Choroid plexus epithelial cell (primary cell): Measurements from ENCODE around the gene LRRTM3.

Source experiments
- DNase-seq: peaks from one replicate; pipeline ENCODE4 v3.0.0-alpha.2; 2010; ENCODE audit warnings: low read depth
- H3K4me3 ChIP-seq: 2 replicates; pipeline ENCODE4 v1.5.1; 2011; ENCODE audit warnings: low read depth, mild to moderate bottlenecking, control low read depth, low read length, moderate library complexity
- CTCF ChIP-seq: conservative IDR thresholded peaks from 2 replicates; pipeline ENCODE4 v1.5.1; 2011; ENCODE audit warnings: low read depth, mild to moderate bottlenecking, control low read depth, inconsistent platforms, low read length, moderate library complexity

The LRRTM3 gene

DNA sequence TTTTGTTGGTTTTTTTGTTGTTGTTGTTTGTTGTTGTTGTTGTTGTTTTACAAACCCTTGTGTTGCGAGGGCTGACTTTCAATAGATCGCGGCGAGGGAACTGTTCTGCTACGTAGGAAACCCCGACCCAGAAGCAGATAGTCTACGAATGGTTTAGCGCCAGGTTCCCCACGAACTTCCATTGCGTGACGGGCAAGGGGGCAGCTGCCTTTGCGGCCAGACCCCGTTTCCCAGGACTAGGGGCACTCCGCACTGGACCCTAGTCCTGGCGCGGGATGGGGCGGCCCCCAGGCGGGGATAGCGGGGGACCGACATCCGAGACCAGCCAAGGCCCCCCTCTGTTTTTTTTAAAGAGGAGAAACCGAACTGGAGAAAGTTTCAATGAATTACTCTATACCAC lies 119.6 kb downstream of the LRRTM3 start:
- no peak for DNase-seq
- H3K4me3 ChIP-seq = no peak overlapping the region
- TF ChIP-seq CTCF = no peak

DNA sequence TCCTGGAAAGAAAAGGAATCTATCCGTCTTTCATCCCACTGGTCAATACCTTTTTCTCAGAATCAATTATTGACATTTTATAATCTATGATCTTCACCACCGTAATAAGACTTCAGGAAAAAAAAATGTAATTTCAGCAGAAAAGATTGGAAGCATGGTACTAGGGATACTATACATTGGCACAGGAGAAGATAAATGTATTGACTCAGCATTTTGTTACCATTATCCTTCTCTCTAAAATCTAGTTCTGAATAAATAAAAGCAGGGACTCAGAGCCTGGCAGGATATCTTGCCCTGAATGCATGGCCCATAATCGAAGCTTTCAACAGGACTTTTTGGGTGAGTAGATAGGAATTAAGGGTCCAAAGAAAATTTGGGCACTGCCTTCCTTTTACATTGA lies 120.7 kb downstream of the LRRTM3 start:
- no peak for DNase-seq
- no peak for TF ChIP-seq CTCF
- H3K4me3 ChIP-seq = no peak overlapping the region

DNA sequence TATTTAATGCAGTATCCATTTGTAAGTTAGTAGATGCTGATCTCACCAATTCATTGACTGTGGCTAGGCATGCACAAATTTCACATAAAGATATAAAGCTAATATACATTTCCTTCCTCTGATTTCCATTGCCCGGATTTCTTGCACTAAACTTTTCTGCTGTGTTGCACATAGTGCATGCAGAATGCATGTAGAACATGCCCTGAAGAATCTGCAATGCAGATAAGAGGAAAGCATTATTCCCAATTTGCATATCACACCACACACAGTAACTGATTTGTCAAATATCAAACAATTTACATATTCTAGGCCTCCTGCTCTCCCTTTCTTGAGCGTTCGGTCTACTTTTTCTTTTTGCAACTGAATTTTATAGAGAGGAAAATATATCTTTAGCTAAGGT lies 124.2 kb downstream of the LRRTM3 start:
- DNase-seq = no peak
- TF ChIP-seq CTCF = no peak
- H3K4me3 ChIP-seq = no peak overlapping the region

DNA sequence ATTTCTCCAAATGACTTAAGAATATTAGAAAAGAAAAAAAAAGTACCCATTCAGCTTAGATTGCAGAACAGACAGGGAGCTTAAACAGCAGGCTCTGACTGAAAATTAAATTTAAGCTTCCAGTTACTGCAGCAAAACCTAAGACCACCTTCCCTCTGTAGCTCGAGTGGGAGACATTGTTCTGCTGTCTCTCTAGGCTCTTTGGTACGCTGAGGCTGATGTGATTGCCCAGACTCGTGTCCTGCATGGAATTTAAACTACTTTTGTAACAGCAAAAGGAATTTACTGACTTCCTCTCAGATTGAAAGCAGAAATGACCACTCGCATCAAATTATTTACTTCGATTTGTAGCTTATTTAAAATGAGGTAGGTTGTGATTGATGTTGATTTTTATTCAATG lies 124.6 kb downstream of the LRRTM3 start:
- no peak for DNase-seq
- no peak overlapping the region for H3K4me3 ChIP-seq
- TF ChIP-seq CTCF = no peak

DNA sequence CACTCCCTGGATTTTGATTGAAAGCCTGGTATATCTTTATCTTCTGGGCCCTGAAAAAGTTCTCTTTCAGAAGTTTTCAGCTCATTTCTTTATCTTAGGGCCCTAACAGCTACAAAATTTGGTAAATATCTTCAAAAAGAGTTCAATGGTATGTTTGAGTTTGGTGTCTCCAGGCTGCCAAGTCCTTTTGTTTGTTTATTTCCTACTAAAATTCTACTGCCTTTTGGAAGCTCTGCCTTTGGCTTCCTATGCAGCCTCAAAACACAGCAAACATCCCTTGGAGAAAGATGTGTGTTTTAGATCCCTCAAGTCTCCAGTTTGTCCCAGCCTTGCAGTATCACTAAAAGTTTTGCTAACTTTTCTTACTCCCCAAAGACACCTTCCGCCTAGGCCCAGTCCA lies 146.8 kb downstream of the LRRTM3 start:
- no peak for TF ChIP-seq CTCF
- DNase-seq = no peak
- H3K4me3 ChIP-seq = no peak overlapping the region

DNA sequence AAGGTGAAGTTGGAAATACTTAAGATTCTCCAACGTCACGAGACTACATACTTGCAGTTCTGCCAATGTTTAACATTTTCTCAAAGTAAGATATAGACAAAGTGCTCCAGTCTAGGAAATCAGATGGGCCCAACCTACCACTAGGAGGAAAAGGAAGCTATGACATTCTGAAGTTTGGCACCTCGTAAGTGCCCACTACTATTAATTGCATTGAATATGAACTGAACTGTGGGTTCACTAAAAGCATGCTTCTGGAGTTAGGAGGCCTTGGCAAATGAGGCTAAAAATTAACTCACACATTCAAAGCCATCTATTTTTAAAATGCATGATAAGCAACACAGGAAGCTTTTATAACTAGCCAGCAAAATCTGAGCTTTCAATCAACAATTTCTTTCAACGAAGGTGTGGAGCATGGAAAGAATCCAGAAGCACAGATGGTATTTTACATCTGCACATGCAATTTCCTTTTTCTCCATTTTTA lies 149.7 kb downstream of the LRRTM3 start:
- no peak for TF ChIP-seq CTCF
- H3K4me3 ChIP-seq = no peak overlapping the region
- DNase-seq = no peak

DNA sequence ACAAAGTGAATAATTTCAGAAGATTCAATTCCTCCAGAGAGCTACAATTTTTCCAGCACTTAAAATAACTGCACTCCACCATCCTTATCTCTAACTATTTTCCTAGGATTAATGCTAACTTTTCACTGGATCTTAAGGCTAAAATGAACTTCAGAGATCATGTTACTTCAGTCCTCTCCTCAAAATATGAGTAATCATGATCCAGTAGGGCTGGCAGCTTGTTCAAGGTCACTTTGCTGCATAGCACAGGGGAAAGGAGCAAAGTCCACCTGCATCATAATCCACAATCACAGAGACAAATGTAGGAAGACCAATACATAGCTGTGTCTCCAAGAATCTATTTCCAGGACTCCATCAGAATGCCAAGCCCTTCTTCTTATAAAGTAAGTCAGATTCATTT lies 150.3 kb downstream of the LRRTM3 start:
- H3K4me3 ChIP-seq = no peak overlapping the region
- DNase-seq = no peak
- no peak for TF ChIP-seq CTCF
